NCI-H524 treated with DMSO at 0.1 percent for 48 hours (cell line): ENCODE measurements around the gene TCFL5.
"Not testable (repeated sequence)": the region's sequence is repeated elsewhere in the genome, so short reads cannot be mapped to it uniquely, and the experiment has no call there.

Experiments used
- DNase-seq: peaks from one replicate; lab custom pipeline; 2025; lab: John Stamatoyannopoulos, UW

TCFL5 gene

DNA sequence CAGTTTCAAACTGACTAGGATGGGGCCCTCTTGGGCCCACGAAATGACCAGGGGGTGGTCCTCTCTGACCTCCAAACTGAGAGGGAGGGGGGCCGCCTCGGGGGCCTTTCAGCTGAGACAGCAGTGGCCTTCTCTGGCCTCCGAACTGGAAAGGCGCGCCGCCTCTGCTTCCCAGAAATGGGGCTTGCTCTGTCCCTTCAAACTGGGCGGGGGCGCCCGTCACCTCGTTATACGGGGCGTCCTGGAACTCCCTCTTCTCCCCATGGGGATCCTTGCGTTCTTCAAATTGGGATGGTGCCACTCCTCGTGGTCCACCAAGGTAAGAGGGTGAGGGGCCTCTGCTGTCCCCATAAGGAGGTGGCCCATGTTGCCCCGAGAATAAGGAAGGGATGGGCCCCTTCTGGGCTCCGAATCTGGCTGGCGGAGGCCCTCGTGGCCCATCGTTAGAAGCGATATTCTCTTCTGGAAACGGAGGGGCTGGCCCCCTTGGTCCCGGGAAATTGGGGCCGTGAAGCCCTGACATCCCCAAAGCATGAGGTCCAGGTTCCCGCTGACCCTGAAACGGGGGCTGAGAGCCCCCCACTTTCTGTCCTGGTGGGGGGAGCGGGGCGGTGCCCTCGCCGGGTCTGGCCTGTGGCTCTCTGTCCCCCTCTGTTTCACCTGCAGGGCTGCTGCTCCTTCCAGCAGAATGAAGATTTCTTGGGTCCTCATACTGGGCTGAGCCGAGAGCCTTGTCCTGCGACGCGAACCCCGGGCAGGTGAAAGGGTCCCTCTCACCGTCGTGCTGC, 18.7 kb upstream of the TCFL5 start:
- no peak for DNase-seq

DNA sequence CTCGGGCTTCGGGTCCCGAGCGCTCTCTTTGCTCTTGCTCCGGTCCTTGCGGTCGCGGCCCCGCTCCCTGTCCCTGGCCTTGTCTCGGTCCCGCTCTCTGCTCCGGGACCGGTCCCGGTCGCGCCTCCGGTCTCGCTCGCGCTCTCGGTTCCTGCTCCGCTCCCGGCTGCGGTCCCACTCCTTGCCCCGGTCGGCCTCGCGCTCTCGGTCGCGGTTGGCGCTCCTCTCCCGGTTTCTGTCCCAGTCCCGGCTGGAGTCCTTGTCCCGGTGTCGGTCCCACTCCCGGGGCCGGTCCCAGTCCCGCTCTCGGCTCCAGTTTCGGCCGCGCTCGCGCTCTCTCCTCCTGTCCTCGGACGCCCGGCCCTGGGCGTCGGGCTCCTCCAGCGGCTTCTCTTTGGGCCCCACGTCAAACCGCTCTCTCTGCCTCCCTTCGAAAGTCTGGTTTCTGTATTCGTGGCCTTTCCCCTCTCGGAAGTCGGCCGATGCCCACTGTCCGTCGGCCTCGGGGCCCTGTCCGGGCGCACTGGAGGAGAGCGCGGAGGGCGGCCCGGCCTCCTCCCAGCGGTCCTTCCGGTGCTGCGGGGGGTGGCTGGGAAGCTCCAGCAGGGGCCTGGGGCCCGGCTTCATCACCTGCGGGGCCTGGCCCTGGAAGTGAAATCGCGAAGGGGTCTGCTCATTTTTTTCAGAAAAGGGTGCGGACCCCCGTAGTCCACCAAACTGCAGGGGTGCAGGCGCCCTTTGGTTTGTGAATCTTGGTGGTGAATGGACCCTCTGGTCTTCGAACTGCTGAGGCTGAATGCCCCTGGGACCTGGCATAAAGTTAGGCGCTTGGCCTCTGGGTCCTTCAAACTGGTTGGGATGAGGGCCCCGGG, 17.9 kb upstream of the TCFL5 start:
- no peak for DNase-seq

DNA sequence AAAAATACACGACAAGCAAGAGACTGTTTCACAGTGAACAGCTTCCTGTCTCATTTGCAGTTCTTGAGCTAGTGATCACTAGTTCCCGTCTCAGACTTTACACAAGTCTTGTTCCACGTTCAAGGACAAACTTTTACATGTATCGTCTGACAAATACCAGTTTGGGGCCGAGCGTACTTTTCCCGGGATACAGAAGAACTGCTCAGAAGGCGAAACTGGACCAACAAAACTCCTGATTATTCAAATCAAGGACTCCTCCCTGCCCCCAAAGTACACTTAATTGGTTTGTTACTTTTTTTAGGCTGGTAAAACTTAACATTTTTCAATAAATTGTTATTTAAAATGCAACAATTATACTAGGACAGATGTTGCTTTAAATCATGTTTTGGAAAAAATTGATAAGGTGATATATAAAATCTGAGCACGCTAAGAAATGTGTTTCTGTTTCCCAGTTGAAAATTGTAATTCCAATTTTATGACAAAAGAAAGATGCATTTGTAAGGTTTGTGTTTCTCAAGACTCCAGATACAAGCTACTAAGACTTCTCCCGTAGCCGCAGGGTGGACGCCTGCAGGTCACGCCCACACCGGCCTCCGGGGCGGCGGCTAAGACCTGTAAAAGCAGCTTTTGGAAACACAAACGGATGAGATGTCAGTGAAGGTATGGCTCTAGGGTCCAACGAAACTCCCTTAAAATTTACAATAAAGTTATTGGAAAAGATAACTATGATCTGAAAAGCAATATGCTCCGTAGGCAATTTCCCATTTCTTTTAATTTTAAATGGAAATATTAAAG, 16.8 kb upstream of the TCFL5 start:
- DNase-seq, result no peak

DNA sequence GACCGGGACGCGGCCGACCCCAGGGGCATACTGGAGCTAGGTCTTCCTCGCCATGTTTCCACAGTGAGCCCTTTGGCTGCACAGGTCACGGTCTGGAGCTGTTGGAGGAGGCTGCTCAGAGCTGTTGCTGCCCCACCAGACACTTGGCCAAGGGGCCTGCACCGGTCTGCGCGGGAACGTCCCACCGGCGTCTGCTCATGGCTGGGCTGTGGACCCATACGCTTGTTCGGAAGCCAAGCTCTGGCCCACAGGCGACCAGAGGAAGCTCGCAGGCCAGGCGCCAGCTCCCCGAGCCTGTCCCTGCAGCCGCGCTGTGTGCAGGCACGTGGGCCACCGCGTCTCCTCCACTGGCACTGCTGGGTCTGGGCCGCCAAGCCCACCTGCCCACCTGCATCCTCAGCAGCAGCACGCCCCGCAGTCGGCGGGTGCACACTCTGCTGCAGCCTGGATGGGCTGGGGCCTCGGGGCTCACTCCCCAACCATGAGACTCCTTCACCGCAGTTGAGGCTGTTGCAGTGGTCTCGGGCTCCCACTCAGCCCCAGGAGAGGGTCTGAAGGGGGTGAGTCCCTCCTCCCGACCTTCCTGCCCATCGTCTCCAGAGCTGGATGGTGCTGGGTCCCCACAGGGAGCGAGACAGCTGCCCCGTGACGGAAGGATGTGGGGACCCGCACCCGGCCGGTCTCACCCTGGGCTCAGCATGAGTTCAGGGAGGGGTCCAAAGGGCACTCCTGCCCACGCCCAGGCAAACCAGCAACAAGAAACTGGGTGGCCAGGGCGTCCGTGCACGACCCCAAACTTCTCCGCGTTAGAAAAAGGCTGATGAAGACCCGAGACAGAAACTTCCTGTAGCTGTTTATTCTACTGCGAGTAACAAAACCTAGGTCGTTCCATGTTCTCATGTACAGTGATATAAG, 15.5 kb upstream of the TCFL5 start:
- no peak for DNase-seq

DNA sequence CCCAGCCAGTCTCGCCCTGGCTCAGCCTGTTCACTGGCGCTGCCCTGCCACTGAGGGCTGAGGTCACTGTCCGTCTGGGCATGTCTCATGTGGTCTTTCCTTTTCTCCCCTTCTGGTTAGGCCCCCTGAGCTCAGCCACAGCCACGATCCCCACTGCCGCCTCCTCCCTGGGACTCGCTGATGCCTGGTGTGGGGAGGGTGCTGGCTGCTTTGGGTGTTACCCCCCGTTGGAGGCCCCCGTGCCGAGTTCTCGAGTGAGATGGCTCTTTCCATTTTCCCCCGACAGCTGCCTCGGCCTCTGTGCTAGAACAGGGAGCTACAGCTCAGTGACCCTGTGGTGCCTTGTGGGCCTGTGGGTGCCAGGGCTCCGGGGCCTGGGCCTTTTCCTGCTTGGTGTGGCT, 14.9 kb upstream of the TCFL5 start:
- DNase-seq, result no peak

DNA sequence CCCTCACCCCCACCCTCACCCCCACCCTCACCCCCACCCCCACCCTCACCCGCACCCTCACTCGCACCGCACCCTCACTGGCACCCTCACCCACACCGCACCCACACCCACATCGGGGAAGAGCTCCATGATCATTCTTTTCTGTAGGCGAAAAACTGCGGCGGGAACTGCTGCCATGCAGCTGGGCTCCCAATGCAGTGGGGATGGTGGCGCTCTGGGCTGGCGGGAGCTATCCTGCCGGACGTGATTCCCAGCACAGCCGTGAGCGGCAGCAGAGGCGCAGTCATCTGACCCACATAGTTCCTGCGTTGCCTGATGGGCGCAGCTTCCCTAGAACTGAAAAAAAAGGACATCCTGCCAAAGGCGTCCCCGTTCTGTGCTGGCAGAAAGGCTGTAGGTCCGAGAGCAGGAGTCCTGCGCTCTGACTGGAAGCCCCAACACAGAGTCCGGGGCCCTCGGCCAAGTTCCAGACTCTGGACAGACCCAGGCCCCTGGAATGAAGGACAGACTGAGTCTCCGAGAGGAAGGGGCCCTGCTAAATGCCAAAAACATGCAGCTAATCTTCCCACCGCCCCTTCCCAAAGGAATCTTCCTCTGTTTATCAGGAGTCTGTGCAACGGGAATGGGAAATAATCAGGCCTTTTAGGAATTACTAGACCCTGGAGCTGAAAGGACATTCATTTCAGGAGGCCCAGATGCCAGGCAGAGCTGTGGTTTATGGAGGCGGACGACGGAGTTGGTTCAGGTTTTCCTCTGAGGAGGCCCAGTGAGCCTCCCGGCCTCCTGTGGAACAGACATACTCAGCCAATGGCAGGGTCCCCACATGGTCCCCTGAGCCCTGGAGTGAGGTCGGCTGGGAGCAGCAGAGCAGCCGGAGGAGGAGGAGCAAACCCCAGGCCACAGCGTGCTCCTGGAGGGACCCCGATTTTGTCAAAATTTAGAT, 14.1 kb upstream of the TCFL5 start:
- peak; percentile 20 for DNase-seq

DNA sequence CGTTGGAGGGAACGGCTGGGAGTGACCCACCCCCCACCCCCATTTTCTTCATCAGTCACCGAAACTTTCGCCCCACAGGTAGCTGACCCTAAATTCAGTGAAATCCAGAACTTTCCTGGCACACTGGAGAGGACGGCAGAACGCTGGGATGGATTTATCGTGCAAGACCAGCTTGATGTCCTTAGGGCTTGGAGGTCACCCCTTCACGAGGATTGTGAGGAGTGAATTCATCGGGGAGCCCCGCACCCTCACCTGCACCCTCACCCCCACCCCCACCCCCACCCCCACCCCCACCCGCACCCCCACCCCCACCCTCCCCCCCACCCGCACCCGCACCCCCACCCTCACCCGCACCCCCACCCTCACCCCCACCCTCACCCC, 13.3 kb upstream of the TCFL5 start:
- no peak for DNase-seq

DNA sequence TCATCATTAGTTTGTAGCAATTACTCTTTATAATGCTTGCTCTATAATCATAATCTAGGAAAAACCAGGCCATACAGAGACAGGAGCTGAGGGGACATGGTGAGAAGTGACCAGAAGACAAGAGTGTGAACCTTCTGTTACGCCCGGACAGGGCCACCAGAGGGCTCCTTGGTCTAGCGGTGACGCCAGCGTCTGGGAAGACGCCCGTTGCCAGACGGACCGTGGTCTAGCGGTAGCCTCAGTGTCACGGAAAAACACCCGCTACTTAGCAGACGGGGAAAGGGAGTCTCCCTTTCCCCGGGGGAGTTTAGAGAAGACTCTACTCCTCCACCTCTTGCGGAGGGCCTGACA, 12.0 kb upstream of the TCFL5 start:
- not testable (repeated sequence) for DNase-seq

DNA sequence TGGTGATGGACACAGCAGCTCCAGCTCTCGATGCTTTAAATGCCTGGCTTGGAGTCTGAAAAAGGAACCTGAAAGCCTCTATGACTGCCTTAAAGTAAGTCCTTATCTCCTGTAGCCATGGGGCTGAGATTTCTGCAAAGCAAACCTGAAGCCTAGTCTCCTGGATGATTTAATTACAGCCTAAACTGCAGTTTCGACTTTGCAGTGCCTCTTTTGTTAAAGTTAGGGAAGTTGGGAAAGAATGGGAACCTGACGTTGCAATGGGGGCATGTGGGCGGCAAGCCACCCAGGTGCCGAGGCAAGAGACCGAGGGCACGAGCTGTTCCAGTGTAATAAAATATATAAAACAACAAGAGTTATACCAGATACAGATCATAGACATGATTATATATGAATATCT, 11.7 kb upstream of the TCFL5 start:
- DNase-seq, result no peak

DNA sequence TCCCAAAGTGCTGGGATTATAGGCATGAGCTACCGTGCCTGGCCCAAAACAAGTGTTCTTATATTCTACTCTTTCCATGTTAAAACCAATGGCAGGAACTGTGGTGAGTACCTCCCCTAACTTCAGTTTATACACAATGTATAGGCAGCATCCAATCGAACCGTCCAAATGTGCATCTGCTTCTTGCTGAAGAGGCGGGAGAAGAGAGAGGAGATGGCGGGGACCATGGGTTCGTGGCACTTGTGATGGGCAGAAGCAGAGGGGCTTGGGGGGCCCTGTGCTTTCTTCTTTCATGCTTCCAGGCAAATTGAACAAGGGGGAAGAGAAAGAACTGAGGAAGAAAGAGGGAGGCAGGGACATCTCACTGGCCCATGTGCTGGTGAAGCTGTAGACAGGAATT, 11.2 kb upstream of the TCFL5 start:
- no peak for DNase-seq

DNA sequence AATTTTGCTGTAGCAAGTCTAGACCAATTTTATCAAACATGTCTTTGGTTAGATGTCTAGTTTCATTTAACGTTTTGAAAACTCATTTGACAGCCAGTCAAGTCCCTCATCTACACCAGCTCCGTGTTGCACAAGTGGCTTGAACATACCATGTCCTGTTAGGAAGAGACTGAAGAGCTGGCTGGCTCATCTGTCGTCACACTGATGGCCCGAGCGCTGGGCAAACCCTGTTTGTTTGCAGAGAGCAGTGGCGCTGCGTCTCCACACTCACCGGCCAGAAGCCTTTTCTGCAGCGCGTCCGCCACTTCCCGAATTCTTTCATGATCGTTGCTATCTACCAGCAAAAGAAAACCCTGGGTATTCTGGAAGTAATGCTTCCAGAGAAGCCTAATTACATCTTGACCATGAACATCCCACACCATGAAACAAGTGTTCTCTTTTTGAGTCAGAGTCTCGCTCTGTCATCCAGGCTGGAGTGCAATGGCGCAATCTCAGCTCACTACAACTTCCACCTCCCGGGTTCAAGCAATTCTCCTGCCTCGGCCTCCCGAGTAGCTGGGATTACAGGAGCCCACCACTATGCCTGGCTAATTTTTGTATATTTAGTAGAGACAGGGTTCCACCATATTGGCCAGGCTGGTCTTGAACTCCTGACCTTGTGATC, 10.7 kb upstream of the TCFL5 start:
- no peak for DNase-seq

DNA sequence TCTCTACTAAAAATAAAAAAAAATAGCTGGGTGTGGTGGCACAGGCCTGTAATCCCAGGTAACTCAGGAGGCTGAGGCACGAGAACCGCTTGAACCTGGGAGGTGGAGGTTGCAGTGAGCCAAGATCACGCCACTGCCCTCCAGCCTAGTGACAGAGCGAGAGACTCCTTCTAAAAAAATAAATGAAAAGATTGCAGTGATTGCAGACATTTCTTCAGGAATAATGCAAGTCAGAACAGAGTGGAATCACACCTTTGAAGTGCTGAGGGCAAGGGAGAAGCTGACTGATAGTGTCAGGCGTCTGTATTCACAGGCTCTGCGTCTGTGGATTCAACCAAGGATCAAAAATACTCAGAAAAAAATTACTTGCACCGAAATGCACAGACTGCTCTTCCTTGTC, 2.6 kb upstream of the TCFL5 start:
- no peak for DNase-seq

DNA sequence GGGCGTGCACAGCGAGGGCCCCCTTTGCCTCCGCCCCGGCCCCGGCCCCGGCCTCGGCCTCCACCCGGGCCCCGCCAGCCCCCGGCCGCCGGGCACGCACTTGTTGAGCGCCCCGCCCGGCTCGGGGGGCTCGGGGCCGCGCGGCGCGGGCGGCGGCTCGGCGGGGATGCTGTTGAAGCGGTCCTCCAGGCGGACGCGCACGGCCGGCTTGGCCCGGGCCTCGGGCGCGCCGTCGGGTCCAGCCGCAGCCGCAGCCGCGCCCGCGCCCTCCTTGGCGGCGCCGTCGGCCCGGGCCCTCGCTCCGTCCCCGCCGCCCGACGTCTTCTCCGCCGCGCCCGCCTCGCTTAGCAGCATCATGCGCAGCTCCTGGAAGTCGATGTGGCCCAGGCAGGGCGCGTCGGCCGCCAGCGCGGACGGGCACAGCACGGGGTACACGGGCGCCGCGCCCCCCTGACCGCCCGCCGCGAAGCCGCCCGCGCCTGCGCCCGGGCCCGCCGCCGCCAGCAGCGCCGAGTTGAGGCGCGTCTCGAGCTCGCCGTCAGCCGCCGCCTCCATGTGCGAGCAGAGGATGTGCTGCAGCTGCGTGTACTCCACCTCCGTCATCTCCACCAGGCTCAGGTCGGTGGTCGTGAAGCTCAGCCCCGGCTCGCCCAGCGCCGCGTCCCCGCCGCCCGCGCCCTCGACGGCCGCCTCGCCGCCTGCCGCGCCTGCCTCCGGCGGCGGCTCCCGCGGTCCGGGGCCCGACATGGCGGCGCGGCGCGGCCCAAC, 514 bp downstream of the TCFL5 start:
- DNase-seq, result no peak

DNA sequence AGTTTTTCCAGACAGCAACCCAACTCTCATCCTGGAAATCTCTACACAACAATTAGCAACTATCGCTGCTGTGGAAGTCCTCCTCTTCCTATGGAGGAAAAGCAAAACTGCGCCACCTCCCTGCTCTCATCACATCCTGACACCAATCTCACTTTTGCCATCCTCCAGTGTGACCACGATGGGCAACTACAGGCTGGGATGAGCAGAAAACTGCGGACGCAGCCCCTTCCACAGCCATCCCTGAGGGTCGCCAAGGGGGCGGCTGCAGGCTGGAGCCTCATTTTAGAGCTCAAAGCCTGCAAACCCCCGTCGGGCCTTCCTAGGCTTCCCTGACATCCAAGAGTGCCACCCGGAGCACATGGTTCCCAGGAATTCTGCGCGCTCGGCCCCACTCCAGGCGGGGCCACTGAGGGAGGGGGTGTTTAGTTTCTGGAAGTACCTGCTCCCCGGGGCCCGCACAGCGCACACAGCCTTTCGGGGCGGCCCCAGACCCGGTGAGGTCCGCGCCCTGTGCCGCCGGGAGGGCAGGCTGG, 1.2 kb downstream of the TCFL5 start:
- DNase-seq, result no peak

DNA sequence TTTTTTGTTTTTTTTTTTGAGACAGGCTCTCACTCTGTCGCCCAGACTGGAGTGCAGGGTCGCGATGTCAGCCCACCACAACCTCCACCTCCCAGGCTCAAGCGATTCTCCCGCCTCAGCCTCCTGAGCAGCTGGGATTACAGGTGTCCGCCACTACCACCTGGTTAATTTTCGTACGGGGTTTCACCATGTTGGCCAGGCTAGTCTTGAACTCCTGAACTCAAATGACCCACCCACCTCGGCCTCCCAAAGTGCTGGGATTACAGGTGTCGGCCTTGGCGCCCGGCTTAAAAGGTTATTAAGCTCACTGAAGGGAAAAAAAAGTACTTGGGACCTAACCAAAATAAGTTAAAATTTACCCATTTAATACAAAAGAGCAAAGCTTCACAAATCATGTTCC, 1.9 kb downstream of the TCFL5 start:
- no peak for DNase-seq

DNA sequence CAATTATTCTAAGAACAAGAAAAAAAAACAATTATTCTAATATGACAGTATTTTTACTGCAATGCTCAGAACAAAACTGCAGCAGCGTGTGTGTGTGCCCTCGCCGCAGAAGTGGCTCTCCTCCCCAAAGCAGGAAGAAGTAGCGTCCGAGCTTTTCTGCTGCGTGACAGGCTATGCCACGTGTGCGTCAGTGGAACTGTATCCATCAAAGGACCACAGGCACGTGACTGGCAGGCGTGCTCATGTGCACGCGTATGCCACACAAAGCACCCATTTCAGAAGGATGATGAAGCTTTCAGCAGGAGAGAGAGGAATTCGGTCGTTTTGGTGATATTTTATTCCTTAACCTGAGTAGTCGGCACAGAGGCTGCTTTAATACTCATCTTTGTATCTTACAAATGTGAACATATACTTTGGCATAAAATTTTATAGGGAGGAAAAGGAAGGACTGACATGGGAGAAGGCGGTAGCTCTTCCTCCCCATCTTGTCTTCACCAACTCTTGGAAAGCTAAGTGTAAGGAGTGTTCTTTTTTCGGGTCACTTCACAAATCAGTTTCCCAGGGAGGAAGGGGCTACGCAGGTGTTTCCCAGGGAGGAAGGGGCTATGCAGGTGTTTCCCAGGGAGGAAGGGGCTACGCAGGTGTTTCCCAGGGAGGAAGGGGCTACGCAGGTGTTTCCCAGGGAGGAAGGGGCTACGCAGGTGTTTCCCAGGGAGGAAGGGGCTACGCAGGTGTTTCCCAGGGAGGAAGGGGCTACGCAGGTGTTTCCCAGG, 3.4 kb downstream of the TCFL5 start:
- DNase-seq, result no peak

DNA sequence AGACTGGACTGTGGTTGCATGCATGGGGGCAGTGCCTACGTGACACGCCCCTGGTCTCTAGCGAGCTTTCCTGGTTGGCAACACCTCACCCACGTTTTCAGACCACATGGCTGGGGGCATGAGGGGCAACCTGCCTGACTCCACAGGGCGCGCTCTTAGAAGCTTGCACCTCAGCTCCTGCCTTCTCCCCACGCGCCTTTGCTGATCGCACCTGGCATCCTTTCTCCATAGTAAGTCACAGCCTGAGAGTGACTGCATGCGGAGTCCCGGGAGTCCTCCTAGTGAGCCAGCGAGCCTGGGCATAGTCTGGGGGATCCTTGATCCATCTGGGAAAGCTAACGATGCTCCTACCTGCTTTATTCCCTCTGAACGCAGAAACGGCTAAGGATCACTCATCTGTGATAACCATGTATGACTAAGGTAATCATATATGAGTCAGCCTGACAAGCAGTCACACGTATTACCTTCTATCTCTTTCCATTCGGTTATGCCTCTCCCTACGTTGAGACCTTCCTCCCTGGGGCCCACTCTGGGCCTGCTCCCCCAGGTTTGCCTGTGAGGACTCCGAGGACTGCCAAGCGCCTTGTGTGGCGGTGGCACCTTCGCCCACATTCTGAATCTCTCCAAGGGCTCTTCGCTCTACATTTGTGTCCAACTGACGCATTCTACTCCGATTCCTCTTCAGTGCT, 4.5 kb downstream of the TCFL5 start:
- DNase-seq, result no peak

DNA sequence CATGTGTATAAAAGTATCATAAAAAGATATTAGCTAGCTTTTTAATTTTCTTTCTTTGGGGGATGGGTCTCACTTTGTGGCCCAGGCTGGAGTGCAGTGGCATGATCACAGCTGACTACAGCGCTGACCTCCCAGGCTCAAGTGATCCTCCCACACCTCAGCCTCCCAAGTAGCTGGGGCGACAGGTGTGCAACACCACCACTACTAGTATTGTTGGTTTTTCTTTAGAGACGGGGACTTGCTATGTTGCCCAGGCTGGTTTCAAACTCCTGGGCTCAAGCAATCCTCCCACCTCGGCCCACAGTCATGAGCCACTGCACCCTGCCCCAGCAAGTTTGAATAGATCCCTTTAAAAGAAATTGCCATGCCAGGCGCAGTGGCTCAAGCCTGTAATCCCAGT, 6.5 kb downstream of the TCFL5 start:
- DNase-seq, result no peak
